Mesendoderm (in vitro differentiated cells): ENCODE results near the gene NBEAL2. TPM values are rescaled to one million over a fixed set of nuclear protein-coding genes. Genes with fewer than 3 reads are reported as not detected.

Experiments used
- DNase-seq: peaks from one replicate; pipeline ENCODE4 v3.0.0; 2013
- H2AK5ac ChIP-seq: 2 replicates; pipeline ENCODE4 v1.6.1; 2013; ENCODE audit warnings: low read length, inconsistent platforms
- H2BK120ac ChIP-seq: 2 replicates; pipeline ENCODE4 v1.6.1; 2013; ENCODE audit warnings: low read depth, mild to moderate bottlenecking, low read length, moderate library complexity, mixed read lengths
- H2BK15ac ChIP-seq: replicated peaks from 2 replicates; pipeline ENCODE4 v1.6.1; 2013; ENCODE audit warnings: low read depth, mild to moderate bottlenecking, moderate library complexity
- H2BK5ac ChIP-seq: 2 replicates; pipeline ENCODE4 v1.6.1; 2013; ENCODE audit warnings: low read length, inconsistent platforms
- H3K18ac ChIP-seq: 2 replicates; pipeline ENCODE4 v1.6.1; 2013; ENCODE audit warnings: mild to moderate bottlenecking, low read length, mixed read lengths
- H3K23ac ChIP-seq: one replicate; pipeline ENCODE4 v1.6.1; 2013; ENCODE audit warnings: low read length
- H3K27ac ChIP-seq: 2 replicates; pipeline ENCODE4 v1.5.1; 2013; ENCODE audit warnings: low read depth, mild to moderate bottlenecking, inconsistent platforms, low read length, moderate library complexity
- H3K27me3 ChIP-seq: 2 replicates; pipeline ENCODE4 v1.6.1; 2013; ENCODE audit warnings: low read length, control low read depth, mild to moderate bottlenecking, inconsistent platforms; ENCODE audit not compliant: insufficient read depth, poor library complexity
- H3K36me3 ChIP-seq: 2 replicates; pipeline ENCODE4 v1.6.1; 2013; ENCODE audit warnings: low read length, inconsistent platforms; ENCODE audit not compliant: control insufficient read depth, insufficient read depth
- H3K4ac ChIP-seq: one replicate; pipeline ENCODE4 v1.6.1; 2013; ENCODE audit warnings: low read depth, mild to moderate bottlenecking, low read length, moderate library complexity
- H3K4me1 ChIP-seq: 2 replicates; pipeline ENCODE4 v1.6.1; 2013; ENCODE audit warnings: low read depth, low read length, inconsistent platforms; ENCODE audit not compliant: control insufficient read depth
- H3K4me2 ChIP-seq: 2 replicates; pipeline ENCODE4 v1.6.1; 2013; ENCODE audit warnings: low read length
- H3K4me3 ChIP-seq: 2 replicates; pipeline ENCODE4 v1.5.1; 2013; ENCODE audit warnings: mild to moderate bottlenecking, low read length
- H3K56ac ChIP-seq: one replicate; pipeline ENCODE4 v1.6.1; 2013; ENCODE audit warnings: low read length
- H3K79me1 ChIP-seq: 2 replicates; pipeline ENCODE4 v1.6.1; 2013; ENCODE audit warnings: low read length, inconsistent platforms
- H3K79me2 ChIP-seq: 2 replicates; pipeline ENCODE4 v1.6.1; 2013; ENCODE audit warnings: mild to moderate bottlenecking, low read length; ENCODE audit not compliant: control insufficient read depth, insufficient read depth
- H3K9ac ChIP-seq: 2 replicates; pipeline ENCODE4 v1.6.1; 2013; ENCODE audit warnings: low read length, inconsistent platforms
- H4K5ac ChIP-seq: one replicate; pipeline ENCODE4 v1.6.1; 2013; ENCODE audit warnings: low read length
- H4K8ac ChIP-seq: one replicate; pipeline ENCODE4 v1.6.1; 2013; ENCODE audit warnings: low read depth, mild to moderate bottlenecking, control low read depth, low read length, moderate library complexity
- WGBS: extraction: QIAGEN DNeasy Blood & Tissue Kit; methylation state at CpG from one replicate; pipeline ENCODE4 v1.1.7; 2013; ENCODE audit warnings: low lambda C conversion rate, missing lambda C conversion rate; ENCODE audit not compliant: insufficient coverage; ENCODE audit errors: extremely low coverage; 5-methylcytosine and 5-hydroxymethylcytosine counted together
- polyA plus RNA-seq, 2 experiments: library from polyadenylated mRNA; stranded (reverse); fragments of 200-250 nt; gene quantifications; one replicate each; pipeline ENCODE4 v1.2.3, GENCODE V29; 2013

NBEAL2 gene, protein sequence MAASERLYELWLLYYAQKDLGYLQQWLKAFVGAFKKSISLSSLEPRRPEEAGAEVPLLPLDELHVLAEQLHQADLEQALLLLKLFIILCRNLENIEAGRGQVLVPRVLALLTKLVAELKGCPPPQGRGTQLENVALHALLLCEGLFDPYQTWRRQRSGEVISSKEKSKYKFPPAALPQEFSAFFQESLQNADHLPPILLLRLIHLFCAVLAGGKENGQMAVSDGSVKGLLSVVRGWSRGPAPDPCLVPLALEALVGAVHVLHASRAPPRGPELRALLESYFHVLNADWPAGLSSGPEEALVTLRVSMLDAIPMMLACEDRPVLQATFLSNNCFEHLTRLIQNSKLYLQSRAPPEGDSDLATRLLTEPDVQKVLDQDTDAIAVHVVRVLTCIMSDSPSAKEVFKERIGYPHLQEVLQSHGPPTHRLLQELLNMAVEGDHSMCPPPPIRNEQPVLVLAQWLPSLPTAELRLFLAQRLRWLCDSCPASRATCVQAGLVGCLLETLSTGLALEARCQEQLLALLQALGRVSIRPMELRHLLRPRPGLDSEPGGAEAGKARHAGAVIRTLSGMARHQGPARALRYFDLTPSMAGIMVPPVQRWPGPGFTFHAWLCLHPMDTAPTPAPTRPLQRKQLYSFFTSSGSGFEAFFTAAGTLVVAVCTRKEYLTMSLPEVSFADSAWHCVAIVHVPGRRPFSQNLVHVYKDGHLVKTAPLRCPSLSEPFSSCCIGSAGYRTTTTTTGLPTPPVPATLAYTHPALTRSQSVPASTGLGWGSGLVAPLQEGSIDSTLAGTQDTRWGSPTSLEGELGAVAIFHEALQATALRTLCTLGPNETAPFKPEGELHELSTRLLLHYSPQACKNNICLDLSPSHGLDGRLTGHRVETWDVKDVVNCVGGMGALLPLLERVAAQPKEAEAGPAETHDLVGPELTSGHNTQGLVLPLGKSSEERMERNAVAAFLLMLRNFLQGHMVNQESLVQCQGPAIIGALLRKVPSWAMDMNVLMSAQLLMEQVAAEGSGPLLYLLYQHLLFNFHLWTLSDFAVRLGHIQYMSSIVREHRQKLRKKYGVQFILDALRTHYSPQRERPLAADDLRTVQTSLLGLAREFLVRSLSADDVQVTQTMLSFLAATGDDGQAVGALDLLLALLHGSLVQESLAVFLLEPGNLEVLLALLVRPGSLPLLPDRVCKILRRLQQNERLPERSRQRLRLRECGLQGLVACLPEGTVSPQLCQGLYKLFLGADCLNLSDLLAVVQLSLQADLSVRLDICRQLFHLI (N-terminal part only)
- polyA plus RNA-seq (2013, experiment 1 of 2): 11.0 TPM
- 11.0 TPM for polyA plus RNA-seq (2013, experiment 2 of 2)

GRCh38 chr3:46978985-46979944 lies at the start of gene NBEAL2:
Gene NBEAL2, plus strand, starts transcription at chr3:46979666. Its CDS starts 196 bp downstream, at chr3:46979862.
- Histone ChIP-seq H2BK5ac (peak within 1 kb of the TSS; percentile 39), H4K5ac (peak within 1 kb of the TSS; percentile 81), H3K9ac (peak within 1 kb of the TSS; percentile 77), H3K27me3 (no peaks in the 10 kb centered on the region), H3K79me2 (peaks cover 17% of the 10 kb centered on the region), H3K27ac (peak within 1 kb of the TSS; percentile 0), H3K18ac (peak within 1 kb of the TSS; percentile 41), H2BK15ac (no peak within 1 kb of the TSS), H4K8ac (peak within 1 kb of the TSS; percentile 43), H2BK120ac (no peak within 1 kb of the TSS), H3K56ac (peak within 1 kb of the TSS; percentile 96), H3K4me1 (peaks cover 4% of the 10 kb centered on the region), H3K23ac (peak within 1 kb of the TSS; percentile 59), H3K79me1 (peaks cover 7% of the 10 kb centered on the region), H3K36me3 (no peaks in the 10 kb centered on the region), H2AK5ac (peak within 1 kb of the TSS; percentile 85), H3K4me2 (peak within 1 kb of the TSS; percentile 100), H3K4ac (peak within 1 kb of the TSS; percentile 28), H3K4me3 (peak within 1 kb of the TSS; percentile 77)
- peak; percentile 96 for DNase-seq
- WGBS: no CpG with 5 or more reads among the region's 73 CpGs

GRCh38 chr3:46930166-46930944 lies 49.1 kb upstream of the NBEAL2 start:
- H4K5ac ChIP-seq: no peak overlapping the region
- H3K36me3 ChIP-seq: peaks cover 7% of the 10 kb centered on the region
- no peak overlapping the region for H3K18ac ChIP-seq
- H3K4me3 ChIP-seq: no peak overlapping the region
- DNase-seq: no peak
- no peak overlapping the region for H3K23ac ChIP-seq
- no peak overlapping the region for H2BK15ac ChIP-seq
- H3K4ac ChIP-seq: no peak overlapping the region
- no peak overlapping the region for H4K8ac ChIP-seq
- no peak overlapping the region for H3K27ac ChIP-seq
- peaks cover 6% of the 10 kb centered on the region for H3K4me1 ChIP-seq
- no peak overlapping the region for H3K4me2 ChIP-seq
- no peak overlapping the region for H3K9ac ChIP-seq
- H3K79me1 ChIP-seq: peaks cover 46% of the 10 kb centered on the region
- no peak overlapping the region for H2BK120ac ChIP-seq
- no peaks in the 10 kb centered on the region for H3K27me3 ChIP-seq
- no peak overlapping the region for H2AK5ac ChIP-seq
- no CpG with 5 or more reads among the region's 9 CpGs for WGBS
- H3K56ac ChIP-seq: no peak overlapping the region
- H3K79me2 ChIP-seq: peaks cover 41% of the 10 kb centered on the region
- no peak overlapping the region for H2BK5ac ChIP-seq

DNA sequence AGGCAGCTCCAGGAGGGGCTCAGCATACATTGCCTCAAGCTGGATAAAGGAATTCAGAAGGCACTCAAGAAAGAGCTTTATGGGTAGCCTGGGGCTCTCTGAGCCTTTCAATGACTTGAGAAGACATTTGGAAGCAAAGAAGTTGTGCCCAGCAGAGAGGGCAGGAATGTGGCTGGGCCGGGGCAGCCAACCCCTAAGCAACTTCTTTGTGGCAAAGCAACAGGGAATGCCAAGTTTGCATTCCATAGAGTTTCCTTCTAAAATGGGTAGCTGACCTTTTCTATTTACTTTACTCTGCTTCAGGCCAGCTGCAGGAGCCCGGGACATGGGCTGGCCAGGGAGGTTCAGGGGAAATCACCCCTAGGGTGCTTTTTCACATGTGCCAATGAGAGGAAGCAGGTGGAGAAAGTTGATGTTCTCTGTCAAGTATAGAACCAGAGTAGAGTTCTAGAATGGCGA lies 48.5 kb upstream of the NBEAL2 start:
- no peak overlapping the region for H3K4ac ChIP-seq
- H3K18ac ChIP-seq: no peak overlapping the region
- no peak overlapping the region for H3K56ac ChIP-seq
- no peak overlapping the region for H2BK5ac ChIP-seq
- H2AK5ac ChIP-seq: no peak overlapping the region
- H3K27me3 ChIP-seq: no peaks in the 10 kb centered on the region
- H3K27ac ChIP-seq: no peak overlapping the region
- no peak overlapping the region for H2BK15ac ChIP-seq
- WGBS: no CpG with 5 or more reads among the region's 3 CpGs
- no peak overlapping the region for H3K4me3 ChIP-seq
- H2BK120ac ChIP-seq: no peak overlapping the region
- H3K79me1 ChIP-seq: peaks cover 46% of the 10 kb centered on the region
- H4K5ac ChIP-seq: no peak overlapping the region
- peaks cover under 1% of the 10 kb centered on the region for H3K36me3 ChIP-seq
- H3K23ac ChIP-seq: no peak overlapping the region
- no peak overlapping the region for H3K9ac ChIP-seq
- H3K4me2 ChIP-seq: no peak overlapping the region
- no peak overlapping the region for H4K8ac ChIP-seq
- H3K79me2 ChIP-seq: peaks cover 41% of the 10 kb centered on the region
- DNase-seq: peak; percentile 83
- H3K4me1 ChIP-seq: peaks cover 8% of the 10 kb centered on the region

DNA sequence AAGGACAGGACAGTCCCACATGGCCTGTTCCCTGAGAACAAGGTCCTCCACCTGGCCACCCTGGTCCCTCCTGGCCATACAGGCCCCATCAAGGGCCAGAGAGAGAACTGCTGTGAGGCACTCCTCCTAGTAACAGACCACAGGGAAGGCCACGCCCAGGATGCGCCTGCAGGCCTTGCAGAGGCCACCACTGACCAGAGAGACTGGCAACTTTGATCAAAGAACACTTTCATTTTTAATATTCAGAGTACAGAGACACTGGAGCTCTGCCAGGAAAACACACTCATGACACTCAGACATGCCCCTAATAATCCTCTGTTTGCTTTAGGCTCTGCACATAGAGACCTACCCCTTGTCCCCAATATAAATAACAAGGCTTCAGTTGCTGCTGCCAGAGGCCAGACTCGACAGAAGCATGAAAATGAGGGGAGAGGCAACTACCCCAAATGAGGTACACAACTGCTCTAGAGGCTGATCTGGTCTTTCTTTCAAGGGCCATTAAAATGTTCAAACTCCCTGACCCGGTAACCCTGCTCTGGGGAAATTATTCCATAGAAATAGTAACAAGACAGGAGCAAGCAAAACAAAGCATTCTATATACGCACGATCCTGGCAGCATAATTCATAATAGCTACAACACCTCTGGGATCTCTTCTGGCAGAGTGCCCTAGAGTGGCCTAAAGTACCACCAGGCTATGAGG lies 47.7 kb upstream of the NBEAL2 start:
- Histone ChIP-seq H3K4ac (no peak overlapping the region), H2BK120ac (no peak overlapping the region), H3K27me3 (no peaks in the 10 kb centered on the region), H4K8ac (no peak overlapping the region), H3K9ac (no peak overlapping the region), H3K23ac (no peak overlapping the region), H3K4me2 (no peak overlapping the region), H2AK5ac (no peak overlapping the region), H3K79me2 (peaks cover 41% of the 10 kb centered on the region), H3K18ac (no peak overlapping the region), H4K5ac (no peak overlapping the region), H3K56ac (no peak overlapping the region), H3K36me3 (no peaks in the 10 kb centered on the region), H2BK15ac (no peak overlapping the region), H3K4me3 (no peak overlapping the region), H3K79me1 (peaks cover 46% of the 10 kb centered on the region), H2BK5ac (no peak overlapping the region), H3K4me1 (peaks cover 9% of the 10 kb centered on the region), H3K27ac (no peak overlapping the region)
- WGBS: no CpG with 5 or more reads among the region's 6 CpGs
- no peak for DNase-seq
